H9 (cell line): ENCODE data around the gene SLC44A1. TPM values are rescaled to one million over a fixed set of nuclear protein-coding genes. Genes with fewer than 3 reads are reported as not detected.

ENCODE experiments used
- DNase-seq: peaks from one replicate; pipeline ENCODE4 v3.0.0-alpha.2; 2017
- H2AFZ ChIP-seq: one replicate; pipeline ENCODE4 v1.6.1; 2013; ENCODE audit warnings: mild to moderate bottlenecking, low read length, control low read depth, moderate library complexity
- H2AK5ac ChIP-seq: 2 replicates; pipeline ENCODE4 v1.6.1; 2013; ENCODE audit warnings: low read length, control low read depth, mixed read lengths; ENCODE audit not compliant: insufficient read length
- H2BK120ac ChIP-seq: one replicate; pipeline ENCODE4 v1.6.1; 2013; ENCODE audit warnings: low read depth, mild to moderate bottlenecking, low read length, control low read depth, inconsistent platforms; ENCODE audit not compliant: poor library complexity, severe bottlenecking
- H2BK12ac ChIP-seq: 2 replicates; pipeline ENCODE4 v1.6.1; 2013; ENCODE audit warnings: low read length, control low read depth, mixed read lengths, low read depth; ENCODE audit not compliant: insufficient read length
- H2BK15ac ChIP-seq: 2 replicates; pipeline ENCODE4 v1.6.1; 2013; ENCODE audit warnings: low read depth, low read length, control low read depth
- H2BK20ac ChIP-seq: one replicate; pipeline ENCODE4 v1.6.1; 2013; ENCODE audit warnings: low read depth, mild to moderate bottlenecking, low read length, control low read depth, inconsistent platforms; ENCODE audit not compliant: poor library complexity, severe bottlenecking
- H2BK5ac ChIP-seq: 2 replicates; pipeline ENCODE4 v1.6.1; 2013; ENCODE audit warnings: low read length, control low read depth, mixed read lengths; ENCODE audit not compliant: insufficient read length
- H3K14ac ChIP-seq: 2 replicates; pipeline ENCODE4 v1.6.1; 2013; ENCODE audit warnings: low read length, control low read depth; ENCODE audit not compliant: insufficient read depth
- H3K18ac ChIP-seq: 2 replicates; pipeline ENCODE4 v1.6.1; 2013; ENCODE audit warnings: low read depth, mild to moderate bottlenecking, mixed read lengths, low read length, control low read depth; ENCODE audit not compliant: insufficient read length
- H3K23ac ChIP-seq: 2 replicates; pipeline ENCODE4 v1.6.1; 2013; ENCODE audit warnings: low read length, control low read depth, mixed read lengths, low read depth; ENCODE audit not compliant: insufficient read length
- H3K23me2 ChIP-seq: 2 replicates; pipeline ENCODE4 v1.6.1; 2013; ENCODE audit warnings: low read depth, mild to moderate bottlenecking, mixed read lengths, low read length, control low read depth; ENCODE audit not compliant: insufficient read length, poor library complexity, severe bottlenecking
- H3K27ac ChIP-seq: 2 replicates; pipeline ENCODE4 v1.5.1; 2013; ENCODE audit warnings: low read length, control low read depth, mixed read lengths, low read depth; ENCODE audit not compliant: insufficient read length
- H3K27me3 ChIP-seq: 2 replicates; pipeline ENCODE4 v1.6.1; 2013; ENCODE audit warnings: low read length, control low read depth, inconsistent platforms; ENCODE audit not compliant: insufficient read depth
- H3K4ac ChIP-seq: 2 replicates; pipeline ENCODE4 v1.6.1; 2013; ENCODE audit warnings: low read depth, mild to moderate bottlenecking, control low read depth, inconsistent platforms, low read length, moderate library complexity
- H3K4me1 ChIP-seq: 2 replicates; pipeline ENCODE4 v1.6.1; 2013; ENCODE audit warnings: low read length, control low read depth, inconsistent platforms; ENCODE audit not compliant: insufficient read depth
- H3K4me2 ChIP-seq: 2 replicates; pipeline ENCODE4 v1.6.1; 2013; ENCODE audit warnings: low read length, control low read depth, mixed read lengths; ENCODE audit not compliant: insufficient read length, insufficient read depth
- H3K56ac ChIP-seq: 2 replicates; pipeline ENCODE4 v1.6.1; 2013; ENCODE audit warnings: low read depth, mild to moderate bottlenecking, mixed read lengths, low read length, control low read depth; ENCODE audit not compliant: insufficient read length
- H3K79me1 ChIP-seq: 2 replicates; pipeline ENCODE4 v1.6.1; 2013; ENCODE audit warnings: low read depth, mild to moderate bottlenecking, moderate library complexity, low read length, control low read depth, inconsistent platforms; ENCODE audit not compliant: insufficient read depth, poor library complexity, severe bottlenecking
- H3K79me2 ChIP-seq: 2 replicates; pipeline ENCODE4 v1.6.1; 2013; ENCODE audit warnings: low read length, control low read depth, inconsistent platforms; ENCODE audit not compliant: insufficient read depth
- H3K9ac ChIP-seq: 2 replicates; pipeline ENCODE4 v1.6.1; 2013; ENCODE audit warnings: low read length, control low read depth, mixed read lengths; ENCODE audit not compliant: insufficient read length; ENCODE audit errors: extremely low read depth
- H3K9me3 ChIP-seq: one replicate; pipeline ENCODE4 v1.6.1; 2013; ENCODE audit warnings: low read depth, low read length, inconsistent platforms; ENCODE audit not compliant: control insufficient read depth
- H3T11ph ChIP-seq: one replicate; pipeline ENCODE4 v1.6.1; 2013; ENCODE audit warnings: mild to moderate bottlenecking, low read length, control low read depth, inconsistent platforms
- H4K20me1 ChIP-seq: one replicate; pipeline ENCODE4 v1.6.1; 2013; ENCODE audit not compliant: control insufficient read depth, insufficient read length, insufficient read depth
- H4K5ac ChIP-seq: 2 replicates; pipeline ENCODE4 v1.6.1; 2013; ENCODE audit warnings: low read depth, mild to moderate bottlenecking, mixed read lengths, low read length, control low read depth; ENCODE audit not compliant: insufficient read length
- H4K8ac ChIP-seq: replicated peaks from 2 replicates; pipeline ENCODE4 v1.6.1; 2013; ENCODE audit warnings: low read length, control low read depth, mixed read lengths, low read depth; ENCODE audit not compliant: insufficient read length
- H4K91ac ChIP-seq: 2 replicates; pipeline ENCODE4 v1.6.1; 2013; ENCODE audit warnings: low read depth, mild to moderate bottlenecking, moderate library complexity, mixed read lengths, low read length, control low read depth; ENCODE audit not compliant: insufficient read length
- H3K27ac Mint-ChIP-seq, 3 experiments: 2 replicates in 2 of 3; 3 replicates in 1 of 3; pipeline ENCODE4 v1.8.0; 2020 to 2021; ENCODE audit warnings: mixed read lengths in 3 of 3, mild to moderate bottlenecking in 1 of 3, moderate library complexity in 1 of 3
- H3K27me3 Mint-ChIP-seq: 2 replicates; pipeline ENCODE4 v1.8.0; 2021; ENCODE audit warnings: low read depth, mild to moderate bottlenecking, moderate library complexity, mixed read lengths
- H3K36me3 Mint-ChIP-seq, 3 experiments: 2 replicates in 2 of 3; 3 replicates in 1 of 3; pipeline ENCODE4 v1.8.0; 2020 to 2021; ENCODE audit warnings: low read depth in 3 of 3, mixed read lengths in 3 of 3; ENCODE audit not compliant: insufficient read depth in 1 of 3
- H3K4me1 Mint-ChIP-seq, 2 experiments: 2 replicates each; pipeline ENCODE4 v1.8.0; 2020; ENCODE audit warnings: mixed read lengths in 2 of 2
- H3K4me3 Mint-ChIP-seq, 2 experiments: 2 replicates in 1 of 2; 3 replicates in 1 of 2; pipeline ENCODE4 v1.8.0; 2020 to 2021; ENCODE audit warnings: mild to moderate bottlenecking in 2 of 2, mixed read lengths in 2 of 2, moderate library complexity in 1 of 2
- H3K9me3 Mint-ChIP-seq, 2 experiments: 2 replicates in 1 of 2; 3 replicates in 1 of 2; pipeline ENCODE4 v1.8.0; 2020; ENCODE audit warnings: mild to moderate bottlenecking in 2 of 2, mixed read lengths in 2 of 2, moderate library complexity in 1 of 2
- WGBS: extraction: QIAGEN DNeasy Blood & Tissue Kit; methylation state at CpG from one replicate; pipeline ENCODE4 v1.1.7; 2013; ENCODE audit warnings: missing lambda C conversion rate, low lambda C conversion rate, mixed read lengths; ENCODE audit not compliant: insufficient read length; ENCODE audit errors: extremely low coverage; 5-methylcytosine and 5-hydroxymethylcytosine counted together
- total RNA-seq: library from RNA; stranded (reverse); gene quantifications from 2 replicates; pipeline ENCODE4 v1.2.1, GENCODE V29; 2021
- TF ChIP-seq, protein P1 (sequence below): fragments of 200-600 bp; sonication (generic); conservative IDR thresholded peaks from 3 replicates; pipeline ENCODE4 v1.8.0; 2021; ENCODE audit warnings: antibody characterized with exemption, mild to moderate bottlenecking

Gene SLC44A1
- total RNA-seq, 1 experiment from 2014 or later: 60.7 TPM

DNA sequence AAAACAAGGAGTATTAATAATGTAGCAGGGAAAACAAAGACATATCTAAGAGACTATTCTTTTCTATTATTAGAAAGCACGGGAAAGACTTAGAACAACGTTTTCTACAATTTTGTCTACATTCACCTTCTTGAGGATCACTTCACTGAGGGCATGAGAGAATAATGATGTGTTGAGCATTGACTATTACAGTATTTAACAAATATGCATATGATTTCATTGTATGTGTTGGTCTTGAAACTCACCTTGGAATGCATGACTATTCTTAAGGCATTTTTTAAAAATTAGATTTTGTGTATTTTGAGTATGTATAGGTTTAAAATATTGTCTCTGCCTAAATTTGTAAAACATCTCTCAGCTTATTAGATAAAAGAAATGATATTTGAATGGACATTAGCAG is 204.6 kb downstream of the SLC44A1 start:
- H2BK20ac ChIP-seq: no peak overlapping the region
- no CpG with 5 or more reads among the region's 2 CpGs for WGBS
- no peak overlapping the region for H3K23ac ChIP-seq
- H3K27ac ChIP-seq: no peak overlapping the region
- no peak overlapping the region for H3K56ac ChIP-seq
- H3K4me2 ChIP-seq: peak overlapping the region; percentile 64
- no peaks in the 10 kb centered on the region for H3K9me3 ChIP-seq
- H3K36me3 Mint-ChIP-seq: peaks cover 0 to 2% (median 0%) of the 10 kb centered on the region in 3 experiments; a peak in 2 of 7 replicates
- H3T11ph ChIP-seq: no peak overlapping the region
- H4K91ac ChIP-seq: no peak overlapping the region
- H3K14ac ChIP-seq: no peak overlapping the region
- H3K4me3 Mint-ChIP-seq: peak overlapping the region; percentile 83 to 88
- no peaks in the 10 kb centered on the region for H3K9me3 Mint-ChIP-seq
- no peak overlapping the region for H2BK120ac ChIP-seq
- H3K27me3 ChIP-seq: no peaks in the 10 kb centered on the region
- peak overlapping the region in 1 of 3 experiments; percentile 14; a peak in 1 of 7 replicates for H3K27ac Mint-ChIP-seq
- H2AK5ac ChIP-seq: no peak overlapping the region
- H3K23me2 ChIP-seq: peaks cover 6% of the 10 kb centered on the region
- H3K79me1 ChIP-seq: no peaks in the 10 kb centered on the region
- no peak for DNase-seq
- H2BK12ac ChIP-seq: no peak overlapping the region
- peaks cover 24 to 34% of the 10 kb centered on the region in 2 experiments for H3K4me1 Mint-ChIP-seq
- no peak overlapping the region for H3K4ac ChIP-seq
- no peaks in the 10 kb centered on the region for H3K4me1 ChIP-seq
- 0 out of 2 replicates have a peak, but pooled peaks cover 1% of the 10 kb centered on the region for H3K79me2 ChIP-seq
- no peak overlapping the region for H3K18ac ChIP-seq
- H3K9ac ChIP-seq: no peak overlapping the region
- TF ChIP-seq, protein P1, sequence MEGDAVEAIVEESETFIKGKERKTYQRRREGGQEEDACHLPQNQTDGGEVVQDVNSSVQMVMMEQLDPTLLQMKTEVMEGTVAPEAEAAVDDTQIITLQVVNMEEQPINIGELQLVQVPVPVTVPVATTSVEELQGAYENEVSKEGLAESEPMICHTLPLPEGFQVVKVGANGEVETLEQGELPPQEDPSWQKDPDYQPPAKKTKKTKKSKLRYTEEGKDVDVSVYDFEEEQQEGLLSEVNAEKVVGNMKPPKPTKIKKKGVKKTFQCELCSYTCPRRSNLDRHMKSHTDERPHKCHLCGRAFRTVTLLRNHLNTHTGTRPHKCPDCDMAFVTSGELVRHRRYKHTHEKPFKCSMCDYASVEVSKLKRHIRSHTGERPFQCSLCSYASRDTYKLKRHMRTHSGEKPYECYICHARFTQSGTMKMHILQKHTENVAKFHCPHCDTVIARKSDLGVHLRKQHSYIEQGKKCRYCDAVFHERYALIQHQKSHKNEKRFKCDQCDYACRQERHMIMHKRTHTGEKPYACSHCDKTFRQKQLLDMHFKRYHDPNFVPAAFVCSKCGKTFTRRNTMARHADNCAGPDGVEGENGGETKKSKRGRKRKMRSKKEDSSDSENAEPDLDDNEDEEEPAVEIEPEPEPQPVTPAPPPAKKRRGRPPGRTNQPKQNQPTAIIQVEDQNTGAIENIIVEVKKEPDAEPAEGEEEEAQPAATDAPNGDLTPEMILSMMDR: no peak
- no peak overlapping the region for H2BK15ac ChIP-seq
- no peaks in the 10 kb centered on the region for H3K27me3 Mint-ChIP-seq
- H4K5ac ChIP-seq: no peak overlapping the region
- no peaks in the 10 kb centered on the region for H4K20me1 ChIP-seq
- H2BK5ac ChIP-seq: no peak overlapping the region
- H2AFZ ChIP-seq: no peak overlapping the region
- H4K8ac ChIP-seq: no peak overlapping the region
